OCI-LY7 (cell line): ENCODE measurements around the gene PODXL. TPM values are rescaled to one million over a fixed set of nuclear protein-coding genes. Genes with fewer than 3 reads are reported as not detected.

Experiments used
- BruUV-seq: library from RNA; stranded (reverse); fragments of 400-500 nt; replicated peaks from 2 replicates; lab custom pipeline; 2021; lab: Mats Ljungman, UMichigan
- CTCF ChIA-PET: fragments of 300-600 bp; sonication (Branson Sonifier 250); formaldehyde crosslinking; loops from one replicate; lab custom pipeline; 2022; ENCODE audit warnings: antibody characterized with exemption; ENCODE audit not compliant: unreplicated experiment; lab: Charles Lee
- POLR2A ChIA-PET: fragments of 300-600 bp; sonication (Branson Sonifier 250); formaldehyde crosslinking; loops from one replicate; lab custom pipeline; 2022; ENCODE audit warnings: antibody characterized with exemption; lab: Charles Lee
- DNase-seq: peaks from one replicate; pipeline ENCODE4 v3.0.0-alpha.2; 2015; ENCODE audit warnings: low spot score
- H2AFZ ChIP-seq: fragments of 200-600 bp; sonication (generic), shearing (Covaris generic); 2 replicates; pipeline ENCODE4 v1.6.1; 2014; ENCODE audit warnings: mild to moderate bottlenecking, antibody characterized with exemption, low read length, moderate library complexity
- H3K27ac ChIP-seq: fragments of 200-600 bp; sonication (generic); 2 replicates; pipeline ENCODE4 v1.5.1; 2014; ENCODE audit warnings: mixed run types, low read depth, mild to moderate bottlenecking, moderate library complexity, low read length, inconsistent platforms; ENCODE audit not compliant: poor library complexity, severe bottlenecking
- H3K36me3 ChIP-seq: fragments of 200-600 bp; sonication (generic); 2 replicates; pipeline ENCODE4 v1.6.1; 2014; ENCODE audit warnings: mild to moderate bottlenecking, antibody characterized with exemption, low read length, moderate library complexity, mixed read lengths; ENCODE audit not compliant: insufficient read depth
- H3K4me1 ChIP-seq: fragments of 200-600 bp; sonication (generic); 2 replicates; pipeline ENCODE4 v1.5.1; 2014; ENCODE audit warnings: mild to moderate bottlenecking, low read length; ENCODE audit not compliant: insufficient read depth, poor library complexity, severe bottlenecking
- H3K4me2 ChIP-seq: fragments of 200-600 bp; sonication (generic); 2 replicates; pipeline ENCODE4 v1.6.1; 2014; ENCODE audit warnings: mild to moderate bottlenecking, low read length
- H3K4me3 ChIP-seq: fragments of 200-600 bp; sonication (generic); 2 replicates; pipeline ENCODE4 v1.5.1; 2014; ENCODE audit warnings: mild to moderate bottlenecking, low read depth, low read length; ENCODE audit not compliant: poor library complexity, severe bottlenecking
- H3K79me2 ChIP-seq: fragments of 200-600 bp; sonication (generic); 2 replicates; pipeline ENCODE4 v1.6.1; 2016; ENCODE audit warnings: low read depth, mild to moderate bottlenecking, low read length, moderate library complexity, mixed read lengths; ENCODE audit not compliant: insufficient read depth
- H3K9me2 ChIP-seq: fragments of 200-600 bp; sonication (generic); 2 replicates; pipeline ENCODE4 v1.6.1; 2016; ENCODE audit warnings: mild to moderate bottlenecking, low read length, mixed read lengths; ENCODE audit not compliant: insufficient read depth
- H3K9me3 ChIP-seq: fragments of 200-600 bp; sonication (generic); 2 replicates; pipeline ENCODE4 v1.6.1; 2014; ENCODE audit warnings: mild to moderate bottlenecking, mixed run types, low read length, mixed read lengths
- H4K20me1 ChIP-seq: fragments of 200-600 bp; sonication (generic); 2 replicates; pipeline ENCODE4 v1.6.1; 2014; ENCODE audit warnings: mild to moderate bottlenecking, antibody characterized with exemption, low read length, moderate library complexity, mixed read lengths; ENCODE audit not compliant: insufficient read depth
- CTCF ChIP-seq: fragments of 200-600 bp; sonication (generic); conservative IDR thresholded peaks from 2 replicates; pipeline ENCODE4 v1.5.1; 2014; ENCODE audit warnings: mild to moderate bottlenecking, antibody characterized with exemption, low read length, moderate library complexity, mixed read lengths
- EZH2phosphoT487 ChIP-seq: fragments of 200-600 bp; sonication (generic); IDR thresholded peaks from 2 replicates; pipeline ENCODE4 v1.6.1; 2018; ENCODE audit warnings: low read depth, borderline replicate concordance, mild to moderate bottlenecking, mixed run types, antibody characterized with exemption, low read length, moderate library complexity, mixed read lengths
- intact Hi-C: fragments of 100-400 bp; cut with micrococcal nuclease; formaldehyde crosslinking; loops from one replicate; pipeline ENCODE4 v1.10.0; 2022; ENCODE audit not compliant: unreplicated experiment
- total RNA-seq, 2 experiments: library from RNA; depleted of rRNA in 1 of 2; stranded (reverse); fragments of >200 nt in 1 of 2; shearing (Covaris generic) in 1 of 2; gene quantifications; 2 replicates each; pipeline ENCODE4 v1.2.3, GENCODE V29; 2014 to 2022

Gene PODXL
- total RNA-seq, 2 experiments from 2014 or later = 0.32 to 2.1 TPM

GRCh38 chr7:131524703-131525102, 31.7 kb downstream of the PODXL start:
- Histone ChIP-seq H3K36me3 (no peaks in the 10 kb centered on the region), H3K9me2 (no peaks in the 10 kb centered on the region), H2AFZ (no peak overlapping the region), H3K4me3 (no peak overlapping the region), H3K4me2 (no peak overlapping the region), H4K20me1 (no peaks in the 10 kb centered on the region), H3K9me3 (no peaks in the 10 kb centered on the region), H3K4me1 (no peaks in the 10 kb centered on the region), H3K27ac (no peak overlapping the region), H3K79me2 (no peaks in the 10 kb centered on the region)
- CTCF ChIA-PET = no interaction called here
- intact Hi-C loops = no loop called here
- TF ChIP-seq EZH2phosphoT487 (no peak), CTCF (no peak)
- no TSS peak for BruUV-seq
- POLR2A ChIA-PET = no interaction called here
- no peak for DNase-seq

GRCh38 chr7:131524115-131524514, 32.3 kb downstream of the PODXL start:
- Histone ChIP-seq H3K36me3 (no peaks in the 10 kb centered on the region), H4K20me1 (no peaks in the 10 kb centered on the region), H3K27ac (no peak overlapping the region), H3K9me3 (no peaks in the 10 kb centered on the region), H3K4me3 (no peak overlapping the region), H3K9me2 (no peaks in the 10 kb centered on the region), H3K4me1 (no peaks in the 10 kb centered on the region), H3K4me2 (no peak overlapping the region), H2AFZ (no peak overlapping the region), H3K79me2 (no peaks in the 10 kb centered on the region)
- BruUV-seq = no TSS peak
- POLR2A ChIA-PET = no interaction called here
- CTCF ChIA-PET = no interaction called here
- intact Hi-C loops = no loop called here
- no peak for DNase-seq
- TF ChIP-seq CTCF (no peak), EZH2phosphoT487 (no peak)

GRCh38 chr7:131522325-131522930, 34.0 kb downstream of the PODXL start:
- intact Hi-C loops = no loop called here
- TF ChIP-seq EZH2phosphoT487 (no peak), CTCF (no peak)
- Histone ChIP-seq H4K20me1 (no peaks in the 10 kb centered on the region), H3K9me3 (no peaks in the 10 kb centered on the region), H3K4me1 (no peaks in the 10 kb centered on the region), H3K27ac (no peak overlapping the region), H3K4me2 (no peak overlapping the region), H3K79me2 (no peaks in the 10 kb centered on the region), H3K4me3 (no peak overlapping the region), H3K9me2 (no peaks in the 10 kb centered on the region), H2AFZ (no peak overlapping the region), H3K36me3 (no peaks in the 10 kb centered on the region)
- BruUV-seq = no TSS peak
- CTCF ChIA-PET = no interaction called here
- POLR2A ChIA-PET = no interaction called here
- no peak for DNase-seq
